GM12875 (cell line): ENCODE data around the gene KCNH2.

ENCODE experiments used
- H3K4me3 ChIP-seq: one replicate; pipeline ENCODE4 v1.5.1; 2011; ENCODE audit warnings: low read depth, low read length, control low read depth
- TF ChIP-seq, protein P1 (sequence below): IDR thresholded peaks from 2 replicates; pipeline ENCODE4 v1.5.1; 2011; ENCODE audit warnings: low read depth, mild to moderate bottlenecking, control low read depth, inconsistent platforms, low read length, moderate library complexity, borderline replicate concordance; ENCODE audit not compliant: insufficient read depth

KCNH2 gene

DNA sequence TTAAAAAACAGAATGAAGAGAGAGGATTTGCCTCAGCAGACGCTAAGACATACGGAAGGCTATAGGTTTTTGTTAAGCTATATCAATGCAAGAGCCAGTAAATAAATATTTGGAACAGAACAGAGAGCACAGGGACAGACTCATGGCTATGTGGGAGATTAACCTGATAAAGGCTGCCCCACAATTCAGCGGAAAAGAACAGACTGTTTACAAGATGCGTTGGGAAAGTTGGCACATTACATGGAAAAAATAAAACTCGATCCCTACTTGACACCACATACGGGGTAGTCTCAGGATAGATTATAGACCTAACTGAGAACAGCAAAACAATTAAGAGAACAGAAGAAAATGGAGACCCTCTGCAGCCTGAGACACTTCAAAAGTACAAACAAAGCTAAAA lies 10.8 kb downstream of the KCNH2 start:
- H3K4me3 ChIP-seq: no peak overlapping the region
- TF ChIP-seq, protein P1, sequence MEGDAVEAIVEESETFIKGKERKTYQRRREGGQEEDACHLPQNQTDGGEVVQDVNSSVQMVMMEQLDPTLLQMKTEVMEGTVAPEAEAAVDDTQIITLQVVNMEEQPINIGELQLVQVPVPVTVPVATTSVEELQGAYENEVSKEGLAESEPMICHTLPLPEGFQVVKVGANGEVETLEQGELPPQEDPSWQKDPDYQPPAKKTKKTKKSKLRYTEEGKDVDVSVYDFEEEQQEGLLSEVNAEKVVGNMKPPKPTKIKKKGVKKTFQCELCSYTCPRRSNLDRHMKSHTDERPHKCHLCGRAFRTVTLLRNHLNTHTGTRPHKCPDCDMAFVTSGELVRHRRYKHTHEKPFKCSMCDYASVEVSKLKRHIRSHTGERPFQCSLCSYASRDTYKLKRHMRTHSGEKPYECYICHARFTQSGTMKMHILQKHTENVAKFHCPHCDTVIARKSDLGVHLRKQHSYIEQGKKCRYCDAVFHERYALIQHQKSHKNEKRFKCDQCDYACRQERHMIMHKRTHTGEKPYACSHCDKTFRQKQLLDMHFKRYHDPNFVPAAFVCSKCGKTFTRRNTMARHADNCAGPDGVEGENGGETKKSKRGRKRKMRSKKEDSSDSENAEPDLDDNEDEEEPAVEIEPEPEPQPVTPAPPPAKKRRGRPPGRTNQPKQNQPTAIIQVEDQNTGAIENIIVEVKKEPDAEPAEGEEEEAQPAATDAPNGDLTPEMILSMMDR: no peak

GRCh38 chr7:150966002-150966401 lies 12.1 kb downstream of the KCNH2 start:
- TF ChIP-seq, protein P1: peak; percentile 13; the same call in 1 of the 2 replicates
- no peak overlapping the region for H3K4me3 ChIP-seq

GRCh38 chr7:150965273-150965830 lies 12.8 kb downstream of the KCNH2 start:
- TF ChIP-seq, protein P1: no peak
- H3K4me3 ChIP-seq: no peak overlapping the region

DNA sequence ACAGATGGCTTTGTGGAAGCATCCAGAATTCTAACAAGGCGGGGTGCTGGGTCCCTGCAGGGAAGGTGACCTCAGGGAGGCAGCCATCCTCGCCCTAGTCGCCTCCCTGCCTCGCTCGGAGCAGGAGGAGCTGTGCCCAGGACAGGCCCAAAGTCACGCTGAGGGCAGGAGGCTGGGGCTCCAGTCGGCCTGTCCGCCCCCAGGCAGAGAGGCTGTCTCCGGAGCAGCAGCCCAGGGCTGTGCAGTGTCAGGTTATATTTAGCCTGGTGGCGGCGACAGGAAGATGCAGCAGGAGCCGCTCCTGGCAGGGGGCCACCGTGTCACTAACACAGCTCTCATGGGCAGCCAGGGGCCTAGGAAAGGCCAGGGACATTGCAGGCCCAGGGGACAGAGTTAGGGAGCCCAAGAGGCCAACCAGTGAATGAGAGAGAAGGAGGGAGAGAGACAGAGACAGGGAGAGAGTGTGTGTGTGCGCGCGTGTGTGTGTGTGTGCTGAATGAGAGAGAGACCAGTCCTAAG lies 13.5 kb downstream of the KCNH2 start:
- no peak overlapping the region for H3K4me3 ChIP-seq
- TF ChIP-seq, protein P1: no peak

DNA sequence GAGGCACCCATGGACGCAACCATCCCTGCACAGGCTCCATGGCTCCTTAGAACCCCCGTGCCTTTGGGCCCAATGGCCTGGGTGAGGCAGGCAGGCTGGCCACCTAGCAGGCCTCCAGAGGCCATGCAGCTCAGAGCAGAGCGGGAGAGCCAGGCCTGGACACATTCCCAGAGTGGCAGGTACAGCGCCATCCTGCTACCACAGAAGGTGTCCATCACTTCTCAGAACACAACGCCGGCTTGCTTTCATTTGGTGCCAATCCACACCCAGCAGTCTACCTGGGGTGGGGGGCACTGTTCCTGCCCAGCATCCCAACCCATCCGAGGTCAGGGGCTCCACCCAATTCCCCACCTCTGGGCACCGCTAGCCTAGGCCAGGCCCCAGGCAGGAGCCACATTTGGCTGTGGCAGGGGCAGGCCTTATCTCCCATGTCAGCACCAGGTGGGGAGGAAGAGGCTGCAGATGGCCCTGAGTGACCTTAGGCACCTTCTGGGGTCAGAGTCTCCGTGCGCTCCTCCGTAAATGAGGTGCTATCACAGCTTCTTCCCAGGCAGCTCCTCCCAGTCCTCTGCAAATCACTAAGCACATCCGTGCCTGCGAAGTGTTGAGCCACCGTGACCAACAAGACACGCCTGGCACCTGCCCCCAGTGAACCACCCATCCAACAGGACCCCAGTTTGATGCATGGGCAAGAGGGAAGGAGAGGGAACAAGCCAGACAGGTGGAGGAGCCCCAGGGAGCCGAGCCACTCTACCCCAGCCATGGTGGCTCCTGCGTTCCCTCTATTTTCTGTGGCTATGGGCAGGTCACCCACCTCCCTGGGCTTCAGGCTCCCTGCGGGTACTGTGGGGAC lies 14.2 kb downstream of the KCNH2 start:
- TF ChIP-seq, protein P1: no peak
- no peak overlapping the region for H3K4me3 ChIP-seq

- no peak overlapping the region for H3K4me3 ChIP-seq
- TF ChIP-seq, protein P1: peak; percentile 93
Observed at GRCh38 chr7:150962553-150963399, 15.3 kb downstream of the KCNH2 start.
